ENCODE measurements around the gene CCDC3.

- TF ChIP-seq CTCF (conservative IDR thresholded peaks at IDR 0.05; ENCODE audit: low read depth, low read length) (no peak), ELK1 (IDR thresholded peaks at IDR 0.05; ENCODE audit: borderline replicate concordance, low read depth, low read length) (no peak), RAD21 (IDR thresholded peaks at IDR 0.05; ENCODE audit: low read length) (no peak), POLR2A (IDR thresholded peaks at IDR 0.05; ENCODE audit: low read depth, low read length) (no peak), RFX5 (IDR thresholded peaks at IDR 0.05; ENCODE audit: low read depth, low read length) (no peak), BHLHE40 (IDR thresholded peaks at IDR 0.05; ENCODE audit: low read depth, low read length) (no peak), MAFK (IDR thresholded peaks at IDR 0.05; ENCODE audit: low read depth, low read length) (no peak), FOS (IDR thresholded peaks at IDR 0.05; ENCODE audit: low read depth, low read length) (no peak), NFE2L2 (IDR thresholded peaks at IDR 0.05; ENCODE audit: low read depth, low read length) (no peak), SMC3 (IDR thresholded peaks at IDR 0.05; ENCODE audit: low read depth, low read length) (no peak), USF2 (IDR thresholded peaks at IDR 0.05; ENCODE audit: low read depth, low read length) (no peak), MXI1 (IDR thresholded peaks at IDR 0.05; ENCODE audit: borderline replicate concordance, low read depth, low read length) (no peak)
Measured at GRCh38 chr10:13049774-13050420, 48.4 kb upstream of the CCDC3 start.
